ES-I3 (cell line): ENCODE measurements around the gene PIP5KL1.

Experiments
- H3K36me3 ChIP-seq: 2 replicates; pipeline ENCODE4 v1.6.1; 2013; ENCODE audit warnings: mild to moderate bottlenecking, low read length, control low read depth, moderate library complexity; ENCODE audit not compliant: insufficient read depth
- H3K4me1 ChIP-seq: 2 replicates; pipeline ENCODE4 v1.6.1; 2013; ENCODE audit warnings: mild to moderate bottlenecking, control low read depth, low read length; ENCODE audit not compliant: insufficient read depth
- H3K9ac ChIP-seq: 2 replicates; pipeline ENCODE4 v1.6.1; 2013; ENCODE audit warnings: low read depth, mild to moderate bottlenecking, low read length, moderate library complexity
- H3K9me3 ChIP-seq: 2 replicates; pipeline ENCODE4 v1.6.1; 2013; ENCODE audit warnings: mild to moderate bottlenecking, low read length, moderate library complexity; ENCODE audit not compliant: control insufficient read depth, insufficient read depth

PIP5KL1 gene

DNA sequence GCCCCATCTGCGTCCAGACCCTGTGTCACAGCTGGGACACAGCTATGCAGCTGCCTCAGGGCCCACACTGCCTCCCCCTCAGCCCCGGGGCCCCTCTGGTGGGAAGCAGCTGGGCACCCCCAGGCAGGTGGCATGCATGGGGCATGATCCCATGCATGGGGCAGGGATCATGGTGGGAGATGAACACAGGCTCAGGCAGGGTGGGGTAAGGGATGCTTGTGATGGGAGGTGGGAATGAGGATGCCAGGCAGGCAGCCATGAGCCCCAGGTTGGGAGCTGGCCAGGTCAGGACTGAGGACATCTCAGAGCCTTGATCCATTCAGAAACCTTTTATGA is 30.5 kb upstream of the PIP5KL1 start:
- Histone ChIP-seq H3K9ac (no peak overlapping the region), H3K4me1 (peaks cover 10% of the 10 kb centered on the region), H3K9me3 (no peaks in the 10 kb centered on the region), H3K36me3 (no peaks in the 10 kb centered on the region)

DNA sequence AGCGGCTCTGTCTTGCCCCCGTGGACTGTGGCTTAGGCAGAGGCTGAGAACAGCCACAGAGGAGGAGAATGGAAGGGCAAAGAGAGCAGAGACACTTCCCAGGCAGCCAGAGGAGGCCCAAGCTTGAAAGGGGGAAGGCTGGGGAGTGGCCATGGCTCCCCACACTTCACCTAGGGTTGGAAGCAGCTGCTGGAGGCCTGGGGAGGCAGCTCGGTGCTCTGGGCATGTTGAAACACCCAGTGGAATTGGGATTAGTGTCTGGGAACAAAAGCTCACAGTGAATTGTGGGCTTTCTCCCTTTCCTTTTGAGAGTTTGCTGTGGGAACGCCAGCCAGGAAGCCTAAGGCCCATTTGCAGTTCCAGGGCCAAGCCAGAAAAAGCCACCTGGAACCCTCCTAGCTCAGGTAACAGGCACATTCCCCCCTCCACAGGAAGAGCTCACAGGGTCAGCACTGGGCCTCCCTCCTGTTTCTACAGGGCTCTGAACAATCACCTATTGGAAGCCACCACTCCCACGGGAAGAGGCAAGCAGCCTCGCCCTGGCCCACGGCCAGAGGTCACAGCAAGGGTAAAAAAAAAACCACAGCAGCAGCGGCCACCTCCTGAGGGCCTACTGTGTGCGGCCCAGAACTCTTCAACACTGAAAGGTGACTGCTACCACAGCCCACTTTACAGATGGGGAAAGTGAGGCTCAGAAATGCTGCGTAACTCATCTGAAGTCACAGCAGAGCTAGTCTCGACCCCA is 30.0 kb upstream of the PIP5KL1 start:
- no peaks in the 10 kb centered on the region for H3K9me3 ChIP-seq
- H3K4me1 ChIP-seq, result peaks cover 10% of the 10 kb centered on the region
- H3K36me3 ChIP-seq, result no peaks in the 10 kb centered on the region
- H3K9ac ChIP-seq, result no peak overlapping the region

DNA sequence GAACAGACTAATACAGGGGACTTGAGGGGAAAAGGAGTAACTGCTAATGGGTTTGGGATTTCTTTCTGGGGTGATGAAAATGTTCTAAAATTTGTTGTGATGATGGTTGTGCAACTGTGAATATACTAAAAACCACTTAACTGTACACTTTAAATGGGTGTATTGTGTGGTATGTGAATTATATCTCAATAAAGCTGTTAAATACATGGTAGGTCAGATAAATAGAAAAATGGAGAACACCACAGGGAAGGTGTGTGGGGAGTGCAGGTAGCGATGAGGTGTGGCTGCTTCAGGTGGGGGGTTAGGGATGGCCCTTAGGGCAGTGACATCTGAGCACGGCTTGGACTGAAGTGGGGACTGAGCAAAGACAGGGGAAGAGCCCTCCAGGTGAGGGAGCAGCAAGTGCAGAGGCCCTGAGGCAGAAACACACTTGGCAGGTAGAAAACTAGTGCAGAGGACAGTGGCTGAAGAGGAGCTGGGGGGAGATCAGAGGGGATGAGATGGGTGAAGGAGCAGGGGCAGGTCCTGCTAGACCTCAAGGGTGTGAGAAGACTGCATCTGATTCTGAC is 29.3 kb upstream of the PIP5KL1 start:
- H3K9me3 ChIP-seq, result no peaks in the 10 kb centered on the region
- peaks cover 15% of the 10 kb centered on the region for H3K4me1 ChIP-seq
- H3K9ac ChIP-seq, result no peak overlapping the region
- H3K36me3 ChIP-seq, result no peaks in the 10 kb centered on the region

DNA sequence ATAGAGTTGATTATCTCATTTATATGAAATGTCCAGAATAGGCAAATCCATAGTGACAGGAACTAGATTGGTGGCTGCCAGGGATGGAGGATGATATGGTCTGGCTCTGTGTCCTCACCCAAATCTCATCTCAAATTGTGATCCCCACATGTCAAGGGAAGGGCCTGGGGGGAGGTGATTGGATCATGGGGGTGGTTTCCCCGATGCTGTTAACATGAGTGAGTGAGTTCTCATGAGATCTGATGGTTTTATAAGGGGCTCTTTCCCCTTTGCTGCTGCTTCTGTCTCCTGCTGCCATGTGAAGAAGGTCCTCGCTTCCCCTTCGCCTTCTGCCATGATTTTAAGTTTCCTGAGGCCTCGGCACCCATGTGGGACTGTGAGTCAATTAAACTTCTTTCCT is 28.8 kb upstream of the PIP5KL1 start:
- Histone ChIP-seq H3K9ac (no peak overlapping the region), H3K4me1 (peaks cover 15% of the 10 kb centered on the region), H3K9me3 (no peaks in the 10 kb centered on the region), H3K36me3 (no peaks in the 10 kb centered on the region)

DNA sequence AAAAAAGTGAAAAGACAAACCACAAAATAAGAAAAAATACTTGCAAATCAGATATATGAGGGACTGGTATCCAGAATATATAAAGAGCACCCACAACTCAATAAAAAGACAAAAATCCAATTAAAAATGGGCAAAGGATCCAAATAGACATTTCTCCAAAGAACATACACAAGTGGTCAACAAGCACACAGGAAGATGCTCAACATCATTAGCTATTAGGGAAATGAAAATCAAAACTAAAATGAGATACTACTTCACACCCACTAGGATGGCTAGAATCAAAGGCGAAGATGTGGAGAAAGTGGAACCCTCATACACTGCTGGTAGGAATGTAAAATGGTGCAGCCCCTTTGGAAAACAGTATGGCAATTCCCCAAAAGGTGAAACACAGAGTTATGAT is 28.2 kb upstream of the PIP5KL1 start:
- no peaks in the 10 kb centered on the region for H3K36me3 ChIP-seq
- no peak overlapping the region for H3K9ac ChIP-seq
- H3K4me1 ChIP-seq, result peaks cover 15% of the 10 kb centered on the region
- H3K9me3 ChIP-seq, result no peaks in the 10 kb centered on the region

DNA sequence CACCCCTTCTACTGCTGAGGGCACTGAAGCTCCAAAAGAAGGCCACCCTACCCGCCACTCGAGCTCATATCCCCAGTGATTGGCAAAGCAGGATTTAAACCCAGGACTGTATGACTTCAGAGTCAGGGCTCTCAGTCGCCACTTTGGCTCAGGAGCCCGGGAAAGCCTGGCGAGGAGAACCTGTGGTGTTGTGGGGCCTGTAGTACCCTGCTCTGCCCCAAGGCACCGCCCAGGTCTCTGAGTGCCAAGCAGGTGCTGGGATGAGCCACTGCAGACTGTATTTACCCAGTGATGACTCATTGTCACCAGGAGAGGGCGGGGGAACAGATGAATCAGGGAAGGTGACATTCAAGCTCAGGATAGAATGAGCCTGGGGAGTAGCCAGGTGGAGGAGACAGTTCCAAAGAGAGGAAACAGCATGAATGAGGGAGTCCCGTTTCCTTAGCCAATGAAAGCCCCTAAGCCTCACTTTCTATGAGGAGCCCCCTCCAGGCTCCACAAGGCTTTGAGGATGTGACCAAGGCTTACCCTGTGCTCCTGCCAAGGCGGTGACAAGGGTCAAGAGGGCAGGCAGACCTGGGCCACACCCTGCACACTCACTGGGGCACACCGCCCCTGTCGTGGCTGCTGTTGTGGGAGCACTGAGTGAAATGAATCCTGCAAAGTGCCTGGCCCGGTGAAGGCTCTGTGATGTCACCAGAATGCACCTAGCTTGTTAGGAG is 24.9 kb upstream of the PIP5KL1 start:
- peaks cover 11% of the 10 kb centered on the region for H3K4me1 ChIP-seq
- no peaks in the 10 kb centered on the region for H3K36me3 ChIP-seq
- no peak overlapping the region for H3K9ac ChIP-seq
- no peaks in the 10 kb centered on the region for H3K9me3 ChIP-seq

DNA sequence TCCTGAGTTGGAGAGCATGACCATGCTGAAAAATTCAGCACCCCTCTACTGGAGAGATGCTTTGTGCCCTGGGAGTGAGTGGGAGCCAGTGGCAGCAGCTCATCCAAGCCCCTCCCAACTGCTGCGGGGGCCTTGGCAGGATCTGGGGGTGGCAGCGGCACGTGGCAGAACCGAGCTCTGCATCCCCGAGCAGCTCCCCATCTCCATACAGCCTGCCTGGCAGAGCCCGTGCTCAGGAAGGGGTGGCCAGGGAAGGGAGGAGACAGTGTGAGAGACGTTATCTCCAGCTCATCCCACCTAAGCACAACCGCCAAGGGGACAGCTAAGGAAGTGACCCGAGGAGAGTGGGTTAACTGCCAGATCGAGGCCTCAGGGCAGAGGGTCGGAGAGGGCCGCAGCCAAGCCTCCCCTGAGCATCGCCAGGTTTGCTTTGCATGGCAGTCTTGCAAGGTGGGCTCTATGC is 24.3 kb upstream of the PIP5KL1 start:
- no peaks in the 10 kb centered on the region for H3K9me3 ChIP-seq
- no peaks in the 10 kb centered on the region for H3K36me3 ChIP-seq
- H3K9ac ChIP-seq, result no peak overlapping the region
- H3K4me1 ChIP-seq, result peaks cover 11% of the 10 kb centered on the region

DNA sequence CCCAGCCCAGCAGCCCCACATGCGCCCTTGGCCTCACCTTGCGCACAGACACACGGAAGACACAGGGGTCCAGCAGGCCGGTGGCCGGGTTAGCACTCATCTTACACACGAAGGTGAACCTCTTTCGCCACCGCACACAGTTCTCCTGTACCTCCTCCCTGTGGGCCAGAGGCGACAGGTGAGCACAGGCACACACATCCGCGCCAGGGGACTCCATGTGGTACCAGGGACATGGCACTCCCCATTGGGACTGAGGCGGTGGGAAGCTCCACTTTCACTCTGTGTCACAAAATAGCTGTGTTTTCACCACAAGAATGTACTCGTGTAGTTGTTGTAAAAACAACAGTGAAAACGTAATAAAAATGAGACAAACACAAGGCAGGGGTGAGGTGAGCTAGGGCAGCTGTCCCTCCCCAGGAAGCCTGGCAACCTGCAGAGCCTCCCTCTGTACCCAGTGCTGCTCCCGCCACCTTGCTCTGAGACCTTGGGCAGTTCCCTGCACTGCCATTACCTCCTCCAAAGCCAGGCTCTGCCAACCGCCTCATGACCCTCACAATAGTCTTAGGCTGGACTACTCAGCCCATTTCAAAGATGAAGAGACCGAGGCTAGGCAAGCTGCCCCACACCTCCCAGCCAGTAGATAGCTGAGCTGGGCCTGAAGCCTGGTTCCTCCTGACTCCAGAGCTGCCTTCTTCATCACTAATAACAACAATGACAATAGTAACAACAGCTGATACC is 23.4 kb upstream of the PIP5KL1 start:
- no peaks in the 10 kb centered on the region for H3K9me3 ChIP-seq
- H3K36me3 ChIP-seq, result no peaks in the 10 kb centered on the region
- no peak overlapping the region for H3K9ac ChIP-seq
- peaks cover 11% of the 10 kb centered on the region for H3K4me1 ChIP-seq

DNA sequence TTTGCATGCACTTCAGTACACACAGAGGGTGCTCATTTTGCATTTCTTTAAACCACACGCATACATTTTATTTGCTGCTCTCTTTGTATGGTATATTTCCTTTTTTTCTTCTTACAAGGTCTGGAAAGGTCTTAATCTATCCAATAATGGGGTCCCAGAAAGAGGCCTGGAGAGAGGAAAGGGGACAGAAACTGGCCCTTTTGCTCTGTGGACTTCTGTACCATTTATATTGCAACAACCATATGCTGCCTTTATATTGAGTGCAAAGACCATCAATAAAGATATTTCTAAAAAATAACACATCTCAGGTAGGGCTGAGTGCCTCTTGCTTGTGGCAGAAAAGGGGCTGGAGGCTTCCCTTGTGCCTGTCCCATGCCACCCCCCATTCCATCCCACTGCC is 22.6 kb upstream of the PIP5KL1 start:
- Histone ChIP-seq H3K4me1 (peaks cover 11% of the 10 kb centered on the region), H3K9ac (no peak overlapping the region)

DNA sequence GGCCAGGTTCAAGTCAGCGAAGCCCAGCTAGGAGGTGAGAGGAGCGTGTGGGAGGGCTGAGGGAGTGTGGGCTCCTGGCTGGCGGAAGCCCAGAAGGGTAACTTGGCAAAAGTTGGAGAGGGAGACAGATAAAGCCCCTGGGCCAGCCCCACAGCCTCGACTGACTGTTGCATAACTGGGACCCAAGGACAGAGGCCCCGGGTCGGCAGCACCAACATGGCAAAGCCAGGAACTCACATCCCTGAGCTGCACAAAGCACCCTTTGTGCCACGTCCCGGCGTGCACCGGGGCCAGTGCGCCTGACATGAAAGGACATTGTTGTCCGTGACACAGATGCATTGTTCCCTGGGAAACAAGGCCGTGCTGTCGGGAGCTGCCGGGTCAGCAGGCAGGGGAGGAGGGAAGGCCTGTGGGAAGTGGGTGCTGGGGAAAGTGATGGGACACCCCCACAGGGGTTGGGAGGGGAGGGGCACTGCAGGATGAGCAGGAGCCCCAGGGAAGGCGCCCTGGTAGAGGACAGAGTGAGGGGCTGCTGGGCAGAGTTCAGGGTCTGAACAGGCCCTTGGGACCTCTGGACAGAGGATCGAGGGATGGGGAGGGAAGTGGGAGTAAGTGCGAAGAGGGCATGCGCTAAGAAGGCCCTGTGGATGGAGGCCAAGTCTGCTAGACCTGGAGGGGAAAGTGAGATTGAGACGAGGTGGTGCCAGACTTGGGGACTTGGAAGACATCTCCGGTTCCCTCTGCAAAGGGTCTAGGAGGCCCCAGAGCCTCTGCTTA is 20.1 kb upstream of the PIP5KL1 start:
- H3K4me1 ChIP-seq, result peaks cover 6% of the 10 kb centered on the region; the same call in 1 of the 2 replicates

More for the DNA sequence above, 22.6 kb upstream of the PIP5KL1 start:
- H3K9me3 ChIP-seq, result no peaks in the 10 kb centered on the region
- no peaks in the 10 kb centered on the region for H3K36me3 ChIP-seq

DNA sequence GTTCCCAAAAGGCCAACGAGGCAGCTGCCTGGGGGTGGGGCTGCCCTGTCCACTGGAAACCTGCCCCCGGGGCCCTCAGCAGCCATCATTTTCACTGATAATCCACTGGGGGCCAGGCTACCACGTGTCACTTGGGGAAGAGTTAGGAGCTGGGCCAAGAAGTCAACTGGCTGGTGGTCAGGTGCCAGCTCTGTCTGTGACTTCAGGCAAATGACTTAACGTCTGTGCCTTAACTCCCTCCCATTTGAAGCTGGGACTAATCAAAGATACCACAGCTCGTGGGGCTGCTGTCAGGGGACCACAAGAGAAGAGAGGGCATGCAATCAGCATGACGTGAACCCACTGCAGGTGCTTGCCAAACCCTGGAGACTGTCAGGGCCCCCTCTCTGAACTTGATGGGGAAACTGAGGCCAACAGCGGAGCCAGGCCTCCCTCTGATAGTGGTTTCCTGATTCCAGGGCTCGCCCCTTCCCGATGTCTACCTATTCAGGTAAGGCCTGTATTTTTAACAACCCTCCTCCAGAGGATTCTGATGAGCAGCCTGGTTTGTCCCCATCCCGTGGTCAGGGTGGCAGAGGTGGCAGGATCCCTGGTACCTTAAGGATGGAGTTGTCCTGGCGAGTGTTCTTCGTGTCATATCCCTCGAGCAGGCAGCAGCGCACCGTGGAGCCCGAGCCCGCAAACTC is 19.4 kb upstream of the PIP5KL1 start:
- Histone ChIP-seq H3K9me3 (no peaks in the 10 kb centered on the region), H3K9ac (no peak overlapping the region), H3K36me3 (0 out of 2 replicates have a peak, but pooled peaks cover 3% of the 10 kb centered on the region), H3K4me1 (0 out of 2 replicates have a peak, but pooled peaks cover under 1% of the 10 kb centered on the region)

More for the DNA sequence above, 20.1 kb upstream of the PIP5KL1 start:
- H3K9ac ChIP-seq, result no peak overlapping the region
- 0 out of 2 replicates have a peak, but pooled peaks cover 3% of the 10 kb centered on the region for H3K36me3 ChIP-seq
- H3K9me3 ChIP-seq, result no peaks in the 10 kb centered on the region

DNA sequence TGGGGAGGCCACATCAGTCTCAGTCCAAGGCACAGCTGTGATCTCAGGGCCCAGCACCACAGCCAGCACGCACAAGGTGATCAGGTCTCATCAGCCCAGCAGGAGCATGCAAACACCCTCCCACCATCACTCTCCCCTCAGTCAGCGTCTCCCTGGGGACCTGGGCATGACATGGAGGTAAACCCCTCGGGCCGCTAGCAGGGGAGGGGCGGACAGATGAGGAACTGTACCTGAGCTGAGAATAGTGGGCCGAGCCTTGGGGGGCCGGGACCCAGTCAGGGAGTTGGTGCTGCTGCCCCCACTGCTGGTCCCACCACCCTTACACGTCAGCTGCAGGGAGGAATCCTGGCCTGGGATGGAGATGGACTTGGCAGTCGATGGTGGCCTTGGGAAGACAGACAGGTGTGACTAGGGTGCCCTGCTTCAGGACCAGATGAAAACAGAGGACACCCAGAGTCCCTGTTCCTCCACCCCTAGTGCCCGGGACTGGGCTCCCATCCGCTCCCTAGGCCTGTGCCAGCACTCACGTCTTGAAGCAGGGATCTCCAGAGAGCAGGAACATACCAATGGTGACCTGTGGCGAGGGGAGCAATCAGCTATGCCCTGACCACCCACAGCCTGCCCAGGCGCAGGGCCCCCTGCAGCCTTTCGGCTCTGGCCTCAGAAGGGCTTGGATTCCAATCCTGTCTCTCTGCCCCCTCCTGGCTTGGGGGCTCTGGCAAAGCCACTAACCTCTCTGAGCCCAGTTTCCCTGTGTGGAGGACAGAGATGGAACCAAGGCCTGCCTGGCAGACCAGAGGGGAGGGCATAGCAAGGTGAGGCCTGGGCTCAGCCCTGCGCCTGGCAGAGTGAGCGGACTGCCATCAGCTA is 17.5 kb upstream of the PIP5KL1 start:
- Histone ChIP-seq H3K9me3 (no peaks in the 10 kb centered on the region), H3K36me3 (0 out of 2 replicates have a peak, but pooled peaks cover 3% of the 10 kb centered on the region), H3K9ac (no peak overlapping the region), H3K4me1 (0 out of 2 replicates have a peak, but pooled peaks cover 3% of the 10 kb centered on the region)
